ENCODE results near the gene TRAF3IP3. TPM values are rescaled to one million over a fixed set of nuclear protein-coding genes. Genes with fewer than 3 reads are reported as not detected.

TRAF3IP3 gene
- total and polyA plus RNA-seq, 2 donors (not counting 1 experiment from before 2014, with no cell fraction given): not detected

GRCh38 chr1:209817691-209818090, 61.8 kb downstream of the TRAF3IP3 start:
- Histone ChIP-seq H3K27me3 (ENCODE audit: control insufficient read depth, insufficient read depth, low read length) (peaks cover 2% of the 10 kb centered on the region), H3K4me1 (ENCODE audit: control insufficient read depth, extremely low read depth, insufficient read depth, low read length) (no peaks in the 10 kb centered on the region), H3K4me2 (ENCODE audit: extremely low read depth, insufficient read depth, low read length) (no peak overlapping the region), H2AFZ (ENCODE audit: low read length) (no peak overlapping the region), H3K9me3 (ENCODE audit: control insufficient read depth, insufficient read depth, low read depth, low read length) (no peaks in the 10 kb centered on the region), H3K4me3 (replicated peaks in 1 of 4; ENCODE audit: control extremely low read depth in 1 of 4, insufficient read depth in 1 of 4, low read depth in 3 of 4, low read length in 4 of 4) (no peak overlapping the region), H4K20me1 (ENCODE audit: control insufficient read depth, extremely low read depth, insufficient read depth, low read length) (no peaks in the 10 kb centered on the region), H3K79me2 (ENCODE audit: control insufficient read depth, insufficient read depth, low read length) (no peaks in the 10 kb centered on the region), H3K9ac (ENCODE audit: insufficient read depth, low read length) (no peak overlapping the region), H3K36me3 (ENCODE audit: control insufficient read depth, insufficient read depth, low read length) (no peaks in the 10 kb centered on the region), H3K27ac (ENCODE audit: insufficient read depth, low read length) (no peak overlapping the region)
- TF ChIP-seq EZH2 (IDR thresholded peaks at IDR 0.05; ENCODE audit: low read length, missing control alignments): no peak
- TF ChIP-seq, protein P1, sequence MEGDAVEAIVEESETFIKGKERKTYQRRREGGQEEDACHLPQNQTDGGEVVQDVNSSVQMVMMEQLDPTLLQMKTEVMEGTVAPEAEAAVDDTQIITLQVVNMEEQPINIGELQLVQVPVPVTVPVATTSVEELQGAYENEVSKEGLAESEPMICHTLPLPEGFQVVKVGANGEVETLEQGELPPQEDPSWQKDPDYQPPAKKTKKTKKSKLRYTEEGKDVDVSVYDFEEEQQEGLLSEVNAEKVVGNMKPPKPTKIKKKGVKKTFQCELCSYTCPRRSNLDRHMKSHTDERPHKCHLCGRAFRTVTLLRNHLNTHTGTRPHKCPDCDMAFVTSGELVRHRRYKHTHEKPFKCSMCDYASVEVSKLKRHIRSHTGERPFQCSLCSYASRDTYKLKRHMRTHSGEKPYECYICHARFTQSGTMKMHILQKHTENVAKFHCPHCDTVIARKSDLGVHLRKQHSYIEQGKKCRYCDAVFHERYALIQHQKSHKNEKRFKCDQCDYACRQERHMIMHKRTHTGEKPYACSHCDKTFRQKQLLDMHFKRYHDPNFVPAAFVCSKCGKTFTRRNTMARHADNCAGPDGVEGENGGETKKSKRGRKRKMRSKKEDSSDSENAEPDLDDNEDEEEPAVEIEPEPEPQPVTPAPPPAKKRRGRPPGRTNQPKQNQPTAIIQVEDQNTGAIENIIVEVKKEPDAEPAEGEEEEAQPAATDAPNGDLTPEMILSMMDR (conservative IDR thresholded peaks at IDR 0.05 in 1 of 2, IDR thresholded peaks at IDR 0.05 in 1 of 2; ENCODE audit: low read depth in 1 of 2, low read length in 2 of 2): no peak
- DNase-seq (ENCODE audit: low read depth in 2 of 2): no peak

DNA sequence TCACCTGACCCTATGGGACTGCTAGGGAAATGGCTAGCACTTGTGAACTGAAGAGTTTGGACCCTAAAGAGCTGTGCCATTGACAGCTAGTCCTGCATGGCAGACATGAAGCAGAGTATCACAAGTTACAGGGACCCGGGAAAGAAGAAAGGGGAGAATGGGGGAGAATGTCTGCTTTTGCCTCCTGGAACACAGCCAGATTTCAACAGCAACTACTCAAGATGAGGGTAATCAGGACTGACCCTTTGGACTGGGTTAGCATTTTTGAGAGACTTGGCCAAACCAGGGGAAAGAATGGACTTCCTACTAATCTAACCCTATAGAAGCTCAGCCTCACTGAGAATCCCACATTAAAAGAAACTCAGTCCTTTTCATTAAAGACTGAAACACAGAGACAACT, 63.2 kb downstream of the TRAF3IP3 start:
- no peak overlapping the region for H3K4me2 ChIP-seq (ENCODE audit: extremely low read depth, insufficient read depth, low read length)
- no peak overlapping the region for H3K27ac ChIP-seq (ENCODE audit: insufficient read depth, low read length)
- TF ChIP-seq EZH2 (IDR thresholded peaks at IDR 0.05; ENCODE audit: low read length, missing control alignments): no peak
- TF ChIP-seq, protein P1 (conservative IDR thresholded peaks at IDR 0.05 in 1 of 2, IDR thresholded peaks at IDR 0.05 in 1 of 2; ENCODE audit: low read depth in 1 of 2, low read length in 2 of 2): no peak
- H3K4me3 ChIP-seq (replicated peaks in 1 of 4; ENCODE audit: control extremely low read depth in 1 of 4, insufficient read depth in 1 of 4, low read depth in 3 of 4, low read length in 4 of 4): no peak overlapping the region
- no peak overlapping the region for H2AFZ ChIP-seq (ENCODE audit: low read length)
- no peaks in the 10 kb centered on the region for H3K9me3 ChIP-seq (ENCODE audit: control insufficient read depth, insufficient read depth, low read depth, low read length)
- H3K27me3 ChIP-seq (ENCODE audit: control insufficient read depth, insufficient read depth, low read length): peaks cover 2% of the 10 kb centered on the region
- no peaks in the 10 kb centered on the region for H4K20me1 ChIP-seq (ENCODE audit: control insufficient read depth, extremely low read depth, insufficient read depth, low read length)
- H3K36me3 ChIP-seq (ENCODE audit: control insufficient read depth, insufficient read depth, low read length): no peaks in the 10 kb centered on the region
- no peaks in the 10 kb centered on the region for H3K4me1 ChIP-seq (ENCODE audit: control insufficient read depth, extremely low read depth, insufficient read depth, low read length)
- DNase-seq (ENCODE audit: low read depth in 2 of 2): no peak
- H3K79me2 ChIP-seq (ENCODE audit: control insufficient read depth, insufficient read depth, low read length): no peaks in the 10 kb centered on the region
- H3K9ac ChIP-seq (ENCODE audit: insufficient read depth, low read length): no peak overlapping the region

- Histone ChIP-seq H3K4me1 (ENCODE audit: control insufficient read depth, extremely low read depth, insufficient read depth, low read length) (no peaks in the 10 kb centered on the region), H3K4me2 (ENCODE audit: extremely low read depth, insufficient read depth, low read length) (no peak overlapping the region), H2AFZ (ENCODE audit: low read length) (no peak overlapping the region), H3K79me2 (ENCODE audit: control insufficient read depth, insufficient read depth, low read length) (no peaks in the 10 kb centered on the region), H3K27me3 (ENCODE audit: control insufficient read depth, insufficient read depth, low read length) (peaks cover 2% of the 10 kb centered on the region), H3K9ac (ENCODE audit: insufficient read depth, low read length) (no peak overlapping the region), H3K36me3 (ENCODE audit: control insufficient read depth, insufficient read depth, low read length) (no peaks in the 10 kb centered on the region), H3K9me3 (ENCODE audit: control insufficient read depth, insufficient read depth, low read depth, low read length) (no peaks in the 10 kb centered on the region), H3K4me3 (replicated peaks in 1 of 4; ENCODE audit: control extremely low read depth in 1 of 4, insufficient read depth in 1 of 4, low read depth in 3 of 4, low read length in 4 of 4) (no peak overlapping the region), H4K20me1 (ENCODE audit: control insufficient read depth, extremely low read depth, insufficient read depth, low read length) (no peaks in the 10 kb centered on the region), H3K27ac (ENCODE audit: insufficient read depth, low read length) (no peak overlapping the region)
- no peak for TF ChIP-seq EZH2 (IDR thresholded peaks at IDR 0.05; ENCODE audit: low read length, missing control alignments)
- TF ChIP-seq, protein P1 (conservative IDR thresholded peaks at IDR 0.05 in 1 of 2, IDR thresholded peaks at IDR 0.05 in 1 of 2; ENCODE audit: low read depth in 1 of 2, low read length in 2 of 2): no peak
- no peak for DNase-seq (ENCODE audit: low read depth in 2 of 2)
Observed at GRCh38 chr1:209820986-209821385, 65.1 kb downstream of the TRAF3IP3 start.

All from fibroblast of lung (primary cell).